ENCODE data around the gene OR5AK2.
A peak's percentile ranks its signal among the peaks of the same experiment; 100 is the strongest.

OR5AK2 gene

DNA sequence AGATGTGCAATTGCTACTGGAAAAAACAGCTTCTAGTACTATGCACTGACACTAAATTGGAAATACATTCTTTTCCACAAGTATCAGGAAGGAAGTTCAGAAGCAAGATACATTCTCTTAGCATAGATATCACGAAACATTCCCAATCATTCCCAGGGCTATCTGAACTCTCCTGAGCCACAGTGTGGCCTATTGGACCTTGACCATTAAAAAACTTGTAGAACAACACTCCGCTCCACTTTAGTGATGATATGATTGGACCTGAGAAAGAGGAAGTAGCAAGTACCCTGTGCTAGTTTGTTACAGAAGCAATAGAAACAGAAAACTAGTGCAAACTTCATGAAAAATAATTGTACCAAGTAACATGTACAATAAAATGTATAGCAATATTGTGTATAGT is 11.4 kb upstream of the OR5AK2 start:
- no peak for DNase-seq (ENCODE audit: low read depth)
- no peak overlapping the region for H3K4me3 ChIP-seq (ENCODE audit: low read depth, low read length)
- TF ChIP-seq, protein P1, sequence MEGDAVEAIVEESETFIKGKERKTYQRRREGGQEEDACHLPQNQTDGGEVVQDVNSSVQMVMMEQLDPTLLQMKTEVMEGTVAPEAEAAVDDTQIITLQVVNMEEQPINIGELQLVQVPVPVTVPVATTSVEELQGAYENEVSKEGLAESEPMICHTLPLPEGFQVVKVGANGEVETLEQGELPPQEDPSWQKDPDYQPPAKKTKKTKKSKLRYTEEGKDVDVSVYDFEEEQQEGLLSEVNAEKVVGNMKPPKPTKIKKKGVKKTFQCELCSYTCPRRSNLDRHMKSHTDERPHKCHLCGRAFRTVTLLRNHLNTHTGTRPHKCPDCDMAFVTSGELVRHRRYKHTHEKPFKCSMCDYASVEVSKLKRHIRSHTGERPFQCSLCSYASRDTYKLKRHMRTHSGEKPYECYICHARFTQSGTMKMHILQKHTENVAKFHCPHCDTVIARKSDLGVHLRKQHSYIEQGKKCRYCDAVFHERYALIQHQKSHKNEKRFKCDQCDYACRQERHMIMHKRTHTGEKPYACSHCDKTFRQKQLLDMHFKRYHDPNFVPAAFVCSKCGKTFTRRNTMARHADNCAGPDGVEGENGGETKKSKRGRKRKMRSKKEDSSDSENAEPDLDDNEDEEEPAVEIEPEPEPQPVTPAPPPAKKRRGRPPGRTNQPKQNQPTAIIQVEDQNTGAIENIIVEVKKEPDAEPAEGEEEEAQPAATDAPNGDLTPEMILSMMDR (conservative IDR thresholded peaks at IDR 0.05; ENCODE audit: low read depth, low read length): no peak

DNA sequence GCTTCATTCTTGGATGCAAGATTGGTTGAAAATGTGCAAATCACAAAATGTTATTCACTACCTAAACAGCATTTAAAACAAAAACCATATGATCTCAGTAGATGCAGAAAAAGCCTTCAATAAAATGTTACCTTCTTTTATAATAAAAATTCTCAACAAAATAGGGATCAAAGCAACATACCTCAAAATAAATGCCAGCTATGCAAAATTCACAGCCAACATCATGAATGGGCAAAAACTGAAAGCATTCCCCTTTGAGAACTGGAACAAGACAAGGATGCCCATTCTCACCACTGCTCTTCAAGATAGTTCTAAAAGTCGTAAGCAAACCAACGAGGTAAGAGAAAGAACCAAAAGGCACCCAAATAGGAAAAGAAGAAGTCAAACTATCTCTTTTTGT is 2.0 kb downstream of the OR5AK2 start:
- no peak for DNase-seq (ENCODE audit: low read depth)
- H3K4me3 ChIP-seq (ENCODE audit: low read depth, low read length): no peak overlapping the region
- TF ChIP-seq, protein P1 (conservative IDR thresholded peaks at IDR 0.05; ENCODE audit: low read depth, low read length): no peak

GRCh38 chr11:56994532-56994931 is 5.8 kb downstream of the OR5AK2 start:
- H3K4me3 ChIP-seq (ENCODE audit: low read depth, low read length): no peak overlapping the region
- DNase-seq (ENCODE audit: low read depth): no peak
- TF ChIP-seq, protein P1 (conservative IDR thresholded peaks at IDR 0.05; ENCODE audit: low read depth, low read length): no peak

DNA sequence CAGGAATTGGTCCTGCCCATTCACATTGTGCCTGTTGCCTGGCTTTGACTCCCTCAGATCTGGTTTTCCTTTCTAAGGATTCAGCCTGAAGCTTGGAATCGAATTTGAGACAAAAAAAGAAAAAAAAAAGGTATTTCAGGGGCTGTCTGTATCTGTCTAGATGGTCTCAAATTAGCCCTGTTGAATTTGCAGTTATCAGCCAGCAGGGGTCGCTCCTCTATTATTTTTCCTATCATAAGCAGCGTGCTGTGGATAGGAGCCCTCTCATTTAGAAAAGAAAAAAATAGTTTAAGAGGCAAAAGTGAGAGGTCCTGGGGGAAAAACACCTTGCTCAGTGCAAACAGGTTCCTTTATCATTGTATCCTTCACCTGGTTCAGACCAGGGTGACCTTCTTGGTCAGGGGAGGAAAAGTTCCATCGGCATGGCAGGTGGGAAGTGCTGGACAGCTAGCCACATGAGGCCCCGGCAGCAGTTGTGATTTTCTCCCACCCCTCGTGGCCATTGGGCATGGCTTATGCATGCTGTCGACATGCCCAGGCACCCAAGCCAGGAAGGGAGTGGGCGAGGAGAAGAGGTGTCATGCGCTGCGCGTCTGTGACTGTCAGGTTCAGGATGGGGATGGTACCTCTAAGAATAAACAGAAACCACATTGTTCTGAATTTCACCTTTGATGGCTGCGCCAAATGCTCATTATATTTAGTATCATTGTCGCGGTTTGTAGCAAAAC is 13.1 kb downstream of the OR5AK2 start:
- no peak overlapping the region for H3K4me3 ChIP-seq (ENCODE audit: low read depth, low read length)
- TF ChIP-seq, protein P1 (conservative IDR thresholded peaks at IDR 0.05; ENCODE audit: low read depth, low read length): peak; percentile 41
- peak; percentile 12 for DNase-seq (ENCODE audit: low read depth)

DNA sequence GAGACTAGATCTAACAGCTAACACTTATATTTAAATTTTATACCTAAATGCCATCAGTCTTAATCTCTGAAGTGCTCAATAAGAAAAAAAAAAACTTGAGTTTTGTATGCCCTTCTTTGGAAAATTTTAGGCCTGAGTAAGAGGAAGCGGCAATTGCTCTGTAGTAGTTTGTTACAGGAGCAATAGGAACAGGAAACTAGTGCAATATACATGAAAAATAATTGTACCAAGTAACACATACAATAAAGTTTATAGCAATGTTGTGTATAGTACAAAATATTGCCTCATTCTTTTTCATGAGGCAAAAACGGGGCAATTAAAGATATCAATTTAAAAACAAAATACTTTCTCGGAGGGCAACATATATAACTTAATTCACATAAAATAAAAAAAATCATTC is 19.7 kb downstream of the OR5AK2 start:
- no peak overlapping the region for H3K4me3 ChIP-seq (ENCODE audit: low read depth, low read length)
- TF ChIP-seq, protein P1 (conservative IDR thresholded peaks at IDR 0.05; ENCODE audit: low read depth, low read length): no peak
- DNase-seq (ENCODE audit: low read depth): no peak

DNA sequence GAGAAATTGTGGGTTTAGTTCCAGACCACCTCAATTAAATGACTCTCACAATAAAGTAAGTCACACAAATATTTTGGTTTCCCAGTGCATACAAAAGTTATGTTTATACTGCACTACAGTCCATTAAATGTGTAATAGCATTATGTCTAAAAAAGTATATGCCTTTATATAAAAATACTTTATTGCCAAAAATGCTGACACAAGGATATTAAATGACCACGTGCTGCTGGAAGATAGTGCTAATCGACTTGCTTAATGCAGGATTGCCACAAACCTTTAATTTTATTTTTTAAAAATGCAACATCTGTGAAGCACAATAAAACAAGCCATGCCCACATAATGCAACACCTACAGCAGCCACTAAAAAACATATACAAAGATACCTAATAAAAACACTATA is 27.0 kb downstream of the OR5AK2 start:
- TF ChIP-seq, protein P1 (conservative IDR thresholded peaks at IDR 0.05; ENCODE audit: low read depth, low read length): no peak
- no peak for DNase-seq (ENCODE audit: low read depth)
- H3K4me3 ChIP-seq (ENCODE audit: low read depth, low read length): no peak overlapping the region

DNA sequence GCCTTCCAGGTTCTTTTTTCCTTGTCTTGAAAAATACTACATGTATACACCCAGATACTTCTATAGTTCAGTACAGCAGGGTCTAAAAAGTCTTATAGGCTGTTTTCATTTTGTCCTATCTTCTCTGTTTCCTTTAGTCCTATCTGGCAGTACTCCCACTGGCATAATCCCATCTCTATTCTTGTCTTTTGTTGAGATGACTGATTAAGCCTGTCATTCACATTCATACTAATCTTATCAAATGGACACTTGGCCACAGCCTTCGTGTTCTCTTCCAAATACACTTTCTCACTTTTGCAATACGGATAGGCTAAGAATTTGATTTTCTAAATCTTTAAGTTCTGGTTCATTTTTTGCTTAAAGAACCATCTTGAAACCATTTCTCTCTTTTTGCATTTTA is 42.8 kb downstream of the OR5AK2 start:
- H3K4me3 ChIP-seq (ENCODE audit: low read depth, low read length): no peak overlapping the region
- no peak for DNase-seq (ENCODE audit: low read depth)
- TF ChIP-seq, protein P1 (conservative IDR thresholded peaks at IDR 0.05; ENCODE audit: low read depth, low read length): no peak
